Ascending aorta (tissue), 2 donors: ENCODE results near the gene DGKI. TPM values are rescaled to one million over a fixed set of nuclear protein-coding genes. Genes with fewer than 3 reads are reported as not detected.

ENCODE experiments used
- DNase-seq, 2 donors: peaks; one replicate each; pipeline ENCODE4 v3.0.0-alpha.2; 2019; ENCODE audit warnings: low spot score in 2 of 2
- H3K27ac ChIP-seq, 2 donors: fragments of 200-600 bp; sonication (generic); one replicate each; pipeline ENCODE4 v1.5.1; 2016 to 2017; ENCODE audit warnings: mild to moderate bottlenecking in 1 of 2
- H3K27me3 ChIP-seq: fragments of 200-600 bp; sonication (generic); one replicate; pipeline ENCODE4 v1.5.1; 2017
- H3K36me3 ChIP-seq, 2 donors: fragments of 200-600 bp; sonication (generic); one replicate each; pipeline ENCODE4 v1.5.1; 2016
- H3K4me1 ChIP-seq, 2 donors: fragments of 200-600 bp; sonication (generic); one replicate each; pipeline ENCODE4 v1.5.1; 2016 to 2017; ENCODE audit warnings: mild to moderate bottlenecking in 1 of 2
- H3K4me3 ChIP-seq, 2 donors: fragments of 200-600 bp; sonication (generic); one replicate each; pipeline ENCODE4 v1.5.1; 2016 to 2017; ENCODE audit warnings: mild to moderate bottlenecking in 1 of 2
- H3K9me3 ChIP-seq, 2 donors: fragments of 200-600 bp; sonication (generic); one replicate each; pipeline ENCODE4 v1.5.1; 2016
- CTCF ChIP-seq, 3 experiments: fragments of 200-600 bp in 2 of 3; fragments of 450-650 bp in 1 of 3; sonication (generic) in 2 of 3; IDR thresholded peaks; one replicate each; pipeline ENCODE4 v1.5.1; 2016 to 2019; ENCODE audit warnings: antibody characterized with exemption in 3 of 3, mild to moderate bottlenecking in 1 of 3, moderate library complexity in 1 of 3
- intact Hi-C: fragments of 100-400 bp; cut with DNase I; formaldehyde crosslinking; loops from one replicate; pipeline ENCODE4 v1.15.1; 2023
- total RNA-seq: library from RNA; depleted of rRNA; stranded (reverse); fragments of >200 nt; gene quantifications from one replicate; pipeline ENCODE4 v1.1.0, GENCODE V29; 2016

The DGKI gene
- total RNA-seq, 1 donor from 2014 or later, result 13.4 TPM

- Histone ChIP-seq H3K4me3 (no peak overlapping the region), H3K27ac (no peak overlapping the region), H3K9me3 (no peaks in the 10 kb centered on the region), H3K27me3 (no peaks in the 10 kb centered on the region), H3K4me1 (no peaks in the 10 kb centered on the region), H3K36me3 (no peaks in the 10 kb centered on the region)
- DNase-seq, result no peak
- TF ChIP-seq CTCF (IDR thresholded peaks at IDR 0.05), result no peak
- intact Hi-C loops, result no loop called here
Measured at GRCh38 chr7:137519181-137519691, 327.5 kb downstream of the DGKI start.

- no peak overlapping the region for H3K27ac ChIP-seq
- no peak for TF ChIP-seq CTCF (IDR thresholded peaks at IDR 0.05)
- no peaks in the 10 kb centered on the region for H3K4me1 ChIP-seq
- H3K9me3 ChIP-seq, result no peaks in the 10 kb centered on the region
- H3K36me3 ChIP-seq, result no peaks in the 10 kb centered on the region
- no peak for DNase-seq
- intact Hi-C loops, result no loop called here
- no peaks in the 10 kb centered on the region for H3K27me3 ChIP-seq
- H3K4me3 ChIP-seq, result no peak overlapping the region
Measured at GRCh38 chr7:137513091-137513490, 333.7 kb downstream of the DGKI start.

- intact Hi-C loops, result no loop called here
- Histone ChIP-seq H3K4me3 (no peak overlapping the region), H3K4me1 (no peaks in the 10 kb centered on the region), H3K27me3 (no peaks in the 10 kb centered on the region), H3K27ac (no peak overlapping the region), H3K36me3 (no peaks in the 10 kb centered on the region), H3K9me3 (no peaks in the 10 kb centered on the region)
- DNase-seq, result no peak
- TF ChIP-seq CTCF (IDR thresholded peaks at IDR 0.05), result no peak
Measured at GRCh38 chr7:137507096-137507495, 339.7 kb downstream of the DGKI start.

- intact Hi-C loops, result no loop called here
- Histone ChIP-seq H3K4me3 (no peak overlapping the region), H3K4me1 (no peaks in the 10 kb centered on the region), H3K9me3 (no peaks in the 10 kb centered on the region), H3K27me3 (no peaks in the 10 kb centered on the region), H3K27ac (no peak overlapping the region), H3K36me3 (no peaks in the 10 kb centered on the region)
- TF ChIP-seq CTCF (IDR thresholded peaks at IDR 0.05), result no peak
- DNase-seq, result no peak
Measured at GRCh38 chr7:137506031-137506430, 340.7 kb downstream of the DGKI start.

- TF ChIP-seq CTCF (IDR thresholded peaks at IDR 0.05), result no peak
- DNase-seq, result no peak
- intact Hi-C loops, result no loop called here
- Histone ChIP-seq H3K27ac (no peak overlapping the region), H3K36me3 (no peaks in the 10 kb centered on the region), H3K4me1 (no peaks in the 10 kb centered on the region), H3K27me3 (no peaks in the 10 kb centered on the region), H3K4me3 (no peak overlapping the region), H3K9me3 (no peaks in the 10 kb centered on the region)
Measured at GRCh38 chr7:137501562-137501961, 345.2 kb downstream of the DGKI start.

GRCh38 chr7:137492889-137493288, 353.9 kb downstream of the DGKI start:
- intact Hi-C loops, result no loop called here
- no peak overlapping the region for H3K27ac ChIP-seq
- H3K4me1 ChIP-seq, result no peaks in the 10 kb centered on the region
- H3K27me3 ChIP-seq, result no peaks in the 10 kb centered on the region
- DNase-seq, result no peak
- H3K4me3 ChIP-seq, result no peak overlapping the region
- H3K36me3 ChIP-seq, result no peaks in the 10 kb centered on the region
- H3K9me3 ChIP-seq, result no peaks in the 10 kb centered on the region
- TF ChIP-seq CTCF (IDR thresholded peaks at IDR 0.05), result no peak
